Cardiac muscle cell (in vitro differentiated cells and primary cell): ENCODE data around the gene SAMSN1. TPM values are rescaled to one million over a fixed set of nuclear protein-coding genes. Genes with fewer than 3 reads are reported as not detected.

Experiments used
- DNase-seq, 2 donors: peaks; one replicate each; pipeline versions ENCODE4 v3.0.0 to v3.0.0-alpha.2; 2010 to 2017; ENCODE audit warnings: low read depth in 1 of 2, low spot score in 1 of 2
- H3K27ac ChIP-seq: fragments of 200-600 bp; sonication (generic); 2 replicates; pipeline ENCODE4 v1.5.1; 2016
- H3K27me3 ChIP-seq: fragments of 200-600 bp; sonication (generic); 2 replicates; pipeline ENCODE4 v1.6.0; 2016; ENCODE audit warnings: control low read depth
- H3K36me3 ChIP-seq: fragments of 200-600 bp; sonication (generic); 2 replicates; pipeline ENCODE4 v1.5.1; 2016; ENCODE audit warnings: control low read depth
- H3K4me1 ChIP-seq: fragments of 200-600 bp; sonication (generic); 2 replicates; pipeline ENCODE4 v1.8.1; 2017; ENCODE audit warnings: low read depth, mild to moderate bottlenecking, mixed run types
- H3K4me3 ChIP-seq: fragments of 200-600 bp; sonication (generic); 2 replicates; pipeline ENCODE4 v1.5.1; 2016; ENCODE audit warnings: mild to moderate bottlenecking
- H3K9me3 ChIP-seq: fragments of 200-600 bp; sonication (generic); 2 replicates; pipeline ENCODE4 v1.5.1; 2017; ENCODE audit warnings: low read depth, mild to moderate bottlenecking, control low read depth
- polyA plus RNA-seq: library from polyadenylated mRNA; unstranded; fragments of >200 nt; fragmentation: Nextera tagmentation; extraction: Ambion mirVana; gene quantifications from 2 replicates; pipeline ENCODE4 v1.2.1, GENCODE V29; 2016
- total RNA-seq: library from RNA; depleted of rRNA; stranded (reverse); fragments of >200 nt; gene quantifications from 2 replicates; pipeline ENCODE4 v1.2.3, GENCODE V29; 2016
- TF ChIP-seq, protein P1 (sequence below): IDR thresholded peaks from 2 replicates; pipeline ENCODE4 v1.5.1; 2012; ENCODE audit warnings: low read depth, mild to moderate bottlenecking, low read length

Gene SAMSN1
- total and polyA plus RNA-seq, 2 experiments from 2014 or later, result 0.42 to 1.0 TPM

DNA sequence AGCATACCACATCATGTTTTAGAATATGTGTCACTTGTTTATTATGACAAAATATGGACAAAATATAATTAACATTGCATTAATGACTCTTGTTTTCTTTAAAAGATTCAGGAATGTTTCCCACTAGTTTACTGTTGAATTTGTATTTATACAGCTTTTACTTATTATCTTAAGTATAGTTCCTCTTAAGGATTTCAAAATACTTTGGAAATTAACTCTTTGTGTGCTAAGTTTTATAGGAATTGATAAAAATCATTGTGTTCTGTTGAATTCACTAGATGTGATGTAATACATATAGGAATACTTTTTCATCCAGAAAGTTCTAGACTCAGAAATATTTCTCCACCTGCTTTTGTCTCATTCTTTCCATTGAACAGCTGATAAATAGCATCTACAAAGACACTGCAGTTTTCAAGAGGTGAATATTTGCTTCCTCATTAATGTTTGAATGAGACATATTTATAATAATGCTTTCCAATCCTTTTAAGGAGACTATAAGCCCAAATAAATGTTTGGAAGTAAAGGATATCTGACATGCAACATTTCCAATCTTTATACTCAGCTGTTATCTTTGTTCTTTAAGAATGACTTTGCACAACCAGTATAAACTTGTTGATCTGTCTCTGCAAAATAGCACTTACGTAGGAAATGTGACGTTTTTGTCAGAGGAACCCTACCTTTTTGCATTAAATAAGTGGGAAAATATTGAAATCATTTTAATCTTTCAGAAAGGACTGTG lies 38.4 kb upstream of the SAMSN1 start:
- H3K4me1 ChIP-seq, result no peaks in the 10 kb centered on the region
- no peak for DNase-seq
- TF ChIP-seq, protein P1, sequence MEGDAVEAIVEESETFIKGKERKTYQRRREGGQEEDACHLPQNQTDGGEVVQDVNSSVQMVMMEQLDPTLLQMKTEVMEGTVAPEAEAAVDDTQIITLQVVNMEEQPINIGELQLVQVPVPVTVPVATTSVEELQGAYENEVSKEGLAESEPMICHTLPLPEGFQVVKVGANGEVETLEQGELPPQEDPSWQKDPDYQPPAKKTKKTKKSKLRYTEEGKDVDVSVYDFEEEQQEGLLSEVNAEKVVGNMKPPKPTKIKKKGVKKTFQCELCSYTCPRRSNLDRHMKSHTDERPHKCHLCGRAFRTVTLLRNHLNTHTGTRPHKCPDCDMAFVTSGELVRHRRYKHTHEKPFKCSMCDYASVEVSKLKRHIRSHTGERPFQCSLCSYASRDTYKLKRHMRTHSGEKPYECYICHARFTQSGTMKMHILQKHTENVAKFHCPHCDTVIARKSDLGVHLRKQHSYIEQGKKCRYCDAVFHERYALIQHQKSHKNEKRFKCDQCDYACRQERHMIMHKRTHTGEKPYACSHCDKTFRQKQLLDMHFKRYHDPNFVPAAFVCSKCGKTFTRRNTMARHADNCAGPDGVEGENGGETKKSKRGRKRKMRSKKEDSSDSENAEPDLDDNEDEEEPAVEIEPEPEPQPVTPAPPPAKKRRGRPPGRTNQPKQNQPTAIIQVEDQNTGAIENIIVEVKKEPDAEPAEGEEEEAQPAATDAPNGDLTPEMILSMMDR, result no peak
- no peak overlapping the region for H3K4me3 ChIP-seq
- H3K27ac ChIP-seq, result no peak overlapping the region
- no peaks in the 10 kb centered on the region for H3K27me3 ChIP-seq
- H3K36me3 ChIP-seq, result no peaks in the 10 kb centered on the region
- H3K9me3 ChIP-seq, result no peaks in the 10 kb centered on the region

DNA sequence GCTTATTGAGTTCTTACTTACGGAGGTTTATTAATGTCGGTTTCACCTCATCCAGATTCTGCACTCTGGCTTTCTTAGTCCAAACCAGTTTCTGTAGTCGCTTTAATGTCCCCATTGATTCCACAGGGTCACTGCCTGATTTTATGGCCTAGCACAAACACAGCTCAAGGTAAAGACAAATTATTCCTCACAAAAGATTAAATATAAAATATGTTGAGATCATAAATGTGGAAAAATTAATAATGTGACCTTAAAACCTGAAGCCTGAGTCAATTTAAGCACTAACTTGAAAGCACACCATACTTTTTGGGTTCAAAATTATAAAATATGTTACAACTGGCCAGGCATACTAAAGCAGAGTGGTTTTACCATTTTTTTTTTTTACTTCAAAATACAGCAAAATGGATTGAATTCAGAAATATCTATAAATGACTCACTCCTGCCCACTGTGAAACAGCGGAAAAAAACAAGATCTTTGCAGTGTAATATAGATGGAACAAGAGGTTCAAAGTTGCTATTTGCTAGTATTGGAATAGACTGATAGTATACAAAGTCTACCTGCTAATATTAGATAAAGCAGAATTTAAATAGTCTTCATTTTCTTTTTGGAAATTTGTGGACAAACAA lies 37.6 kb upstream of the SAMSN1 start:
- no peaks in the 10 kb centered on the region for H3K4me1 ChIP-seq
- H3K9me3 ChIP-seq, result no peaks in the 10 kb centered on the region
- H3K27ac ChIP-seq, result no peak overlapping the region
- no peaks in the 10 kb centered on the region for H3K36me3 ChIP-seq
- DNase-seq, result no peak
- no peaks in the 10 kb centered on the region for H3K27me3 ChIP-seq
- TF ChIP-seq, protein P1, result no peak
- no peak overlapping the region for H3K4me3 ChIP-seq

DNA sequence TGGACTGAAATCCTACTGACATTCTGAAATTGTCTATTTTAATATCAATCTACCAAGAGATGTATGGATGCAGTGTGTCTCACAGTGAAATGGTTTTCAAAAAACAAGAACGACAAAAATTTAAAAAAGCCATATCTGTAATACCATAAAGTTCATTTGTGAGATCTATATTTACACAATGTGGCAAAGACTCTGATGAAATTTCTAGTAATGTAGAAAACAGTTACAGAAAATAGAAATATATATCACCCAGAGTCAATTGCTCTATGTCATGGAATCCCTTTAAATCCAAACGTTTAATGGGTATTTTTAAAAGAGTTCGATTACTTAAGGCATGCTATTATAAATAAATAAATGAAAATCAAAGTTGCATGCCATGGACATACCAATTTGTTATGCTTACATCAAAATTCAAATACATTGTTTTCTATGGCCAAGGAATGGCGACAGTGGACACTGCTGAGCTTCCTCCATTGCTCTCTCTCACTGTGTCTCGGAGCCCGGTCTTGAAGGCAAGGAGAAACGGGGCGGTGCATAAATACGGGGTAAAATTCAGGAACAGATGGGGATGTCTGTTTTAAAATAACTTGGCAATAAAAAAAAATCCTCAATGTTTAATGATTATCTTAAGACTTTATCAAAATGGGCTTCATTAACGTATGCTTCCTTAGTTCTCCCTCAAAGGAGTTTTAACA lies 37.0 kb upstream of the SAMSN1 start:
- no peaks in the 10 kb centered on the region for H3K9me3 ChIP-seq
- TF ChIP-seq, protein P1, result no peak

DNA sequence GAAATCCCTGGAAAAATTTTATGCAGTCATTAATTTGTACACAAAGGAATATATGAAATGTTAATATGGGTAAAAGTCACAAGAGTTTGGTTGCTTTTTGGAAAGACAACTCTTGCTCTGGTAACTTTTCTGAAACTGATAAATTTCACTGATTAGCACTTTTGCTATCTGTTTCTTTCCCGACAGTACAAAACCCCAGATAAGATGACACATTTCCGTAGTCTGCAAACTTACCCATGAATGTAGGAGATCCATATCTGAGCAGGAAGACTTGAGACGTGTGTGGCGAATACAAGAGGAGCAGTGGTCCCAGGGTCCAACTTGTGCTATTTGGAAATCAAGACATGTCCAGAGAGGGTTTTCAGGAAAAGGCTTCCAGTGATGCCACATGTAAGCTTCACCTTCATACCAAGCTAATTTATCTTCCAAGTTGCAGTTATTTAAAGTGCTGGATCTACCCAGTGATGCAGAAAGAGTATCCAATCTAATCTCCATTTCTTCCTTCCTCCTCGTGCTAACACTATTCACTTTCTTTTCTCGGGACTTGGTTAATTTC lies 35.9 kb upstream of the SAMSN1 start:
- H3K4me1 ChIP-seq, result no peaks in the 10 kb centered on the region
- TF ChIP-seq, protein P1, result no peak
- no peaks in the 10 kb centered on the region for H3K9me3 ChIP-seq
- H3K36me3 ChIP-seq, result no peaks in the 10 kb centered on the region
- no peaks in the 10 kb centered on the region for H3K27me3 ChIP-seq
- no peak for DNase-seq
- no peak overlapping the region for H3K27ac ChIP-seq
- no peak overlapping the region for H3K4me3 ChIP-seq

More for the DNA sequence above, 37.0 kb upstream of the SAMSN1 start:
- H3K4me1 ChIP-seq, result no peaks in the 10 kb centered on the region
- no peak overlapping the region for H3K27ac ChIP-seq
- DNase-seq, result no peak
- H3K36me3 ChIP-seq, result no peaks in the 10 kb centered on the region
- no peak overlapping the region for H3K4me3 ChIP-seq
- no peaks in the 10 kb centered on the region for H3K27me3 ChIP-seq

DNA sequence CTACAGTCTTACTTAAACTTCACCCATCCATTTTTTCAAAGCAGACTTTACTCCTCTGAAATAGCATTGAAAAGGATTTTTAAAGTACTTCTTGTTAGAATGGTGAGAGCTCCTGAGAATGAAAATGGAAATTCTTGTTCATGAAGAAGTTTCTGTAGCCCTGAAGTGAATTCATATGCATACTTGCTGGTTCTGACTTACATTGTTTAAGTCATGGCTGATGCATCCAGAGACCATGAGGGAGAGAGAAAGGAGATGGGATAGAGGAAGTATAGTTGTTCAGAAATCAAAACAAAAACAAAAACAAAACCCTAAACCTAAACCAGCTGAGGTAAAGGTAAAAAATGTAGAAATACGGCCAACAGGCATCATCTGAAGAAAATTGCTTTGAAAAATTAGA lies 27.1 kb upstream of the SAMSN1 start:
- H3K4me1 ChIP-seq, result no peaks in the 10 kb centered on the region
- H3K4me3 ChIP-seq, result no peak overlapping the region
- no peaks in the 10 kb centered on the region for H3K27me3 ChIP-seq
- TF ChIP-seq, protein P1, result no peak
- no peak for DNase-seq
- H3K9me3 ChIP-seq, result no peaks in the 10 kb centered on the region
- H3K36me3 ChIP-seq, result no peaks in the 10 kb centered on the region
- no peak overlapping the region for H3K27ac ChIP-seq
